Endothelial cell (in vitro differentiated cells): ENCODE measurements around the gene RBM25. TPM values are rescaled to one million over a fixed set of nuclear protein-coding genes. Genes with fewer than 3 reads are reported as not detected.

ENCODE experiments used
- DNase-seq: peaks from one replicate; pipeline ENCODE4 v3.0.0; 2021; ENCODE audit warnings: low spot score
- H3K27ac Mint-ChIP-seq: one replicate; pipeline ENCODE4 v1.8.0; 2021; ENCODE audit warnings: mixed read lengths, inconsistent platforms; ENCODE audit not compliant: unreplicated experiment
- H3K27me3 Mint-ChIP-seq: one replicate; pipeline ENCODE4 v1.8.0; 2021; ENCODE audit warnings: mild to moderate bottlenecking, moderate library complexity, mixed read lengths, inconsistent platforms; ENCODE audit not compliant: unreplicated experiment
- H3K36me3 Mint-ChIP-seq: one replicate; pipeline ENCODE4 v1.8.0; 2021; ENCODE audit warnings: mild to moderate bottlenecking, low read depth, mixed read lengths, inconsistent platforms; ENCODE audit not compliant: unreplicated experiment
- H3K4me1 Mint-ChIP-seq: one replicate; pipeline ENCODE4 v1.8.0; 2021; ENCODE audit warnings: mild to moderate bottlenecking, mixed read lengths, inconsistent platforms; ENCODE audit not compliant: unreplicated experiment
- H3K4me3 Mint-ChIP-seq: one replicate; pipeline ENCODE4 v1.8.0; 2021; ENCODE audit warnings: mild to moderate bottlenecking, mixed read lengths, inconsistent platforms; ENCODE audit not compliant: unreplicated experiment
- H3K9me3 Mint-ChIP-seq: one replicate; pipeline ENCODE4 v1.8.0; 2021; ENCODE audit warnings: mixed read lengths, inconsistent platforms; ENCODE audit not compliant: unreplicated experiment
- CTCF ChIP-seq: fragments of 200-600 bp; sonication (generic); IDR thresholded peaks from one replicate; pipeline ENCODE4 v1.5.0; 2021; ENCODE audit warnings: antibody characterized with exemption; ENCODE audit not compliant: unreplicated experiment
- total RNA-seq: library from RNA; stranded (reverse); fragmentation: NEBNext Ultra II Directional; extraction: Animal tissue kit (Norgen Biotek cat#: 25700); gene quantifications from one replicate; pipeline ENCODE4 v1.2.1, GENCODE V29; 2021; ENCODE audit not compliant: unreplicated experiment

The RBM25 gene
- total RNA-seq, 1 donor from 2014 or later = 110 TPM

GRCh38 chr14:73025544-73025943, 32.8 kb upstream of the RBM25 start:
- Mint-ChIP-seq H3K9me3 (no peaks in the 10 kb centered on the region), H3K36me3 (peaks cover 16% of the 10 kb centered on the region), H3K27ac (peak overlapping the region; percentile 30), H3K4me1 (peaks cover 41% of the 10 kb centered on the region), H3K27me3 (peaks cover 4% of the 10 kb centered on the region), H3K4me3 (peak overlapping the region; percentile 99)
- no peak for DNase-seq
- no peak for TF ChIP-seq CTCF

- Mint-ChIP-seq H3K4me1 (peaks cover 41% of the 10 kb centered on the region), H3K27ac (peak overlapping the region; percentile 86), H3K9me3 (no peaks in the 10 kb centered on the region), H3K4me3 (peak overlapping the region; percentile 99), H3K36me3 (peaks cover 16% of the 10 kb centered on the region), H3K27me3 (peaks cover 4% of the 10 kb centered on the region)
- DNase-seq = no peak
- no peak for TF ChIP-seq CTCF
These were observed 32.0 kb upstream of the RBM25 start for GRCh38 chr14:73026243-73026844.

GRCh38 chr14:73026845-73027542, 31.3 kb upstream of the RBM25 start, which contains the start of gene ZFYVE1:
Gene ZFYVE1, minus strand, starts transcription at chr14:73027106. Its CDS starts 2,598 bp downstream, at chr14:73024508.
- H3K9me3 Mint-ChIP-seq = no peaks in the 10 kb centered on the region
- peak within 1 kb of the TSS; percentile 99 for H3K4me3 Mint-ChIP-seq
- H3K27me3 Mint-ChIP-seq = peaks cover 4% of the 10 kb centered on the region
- H3K36me3 Mint-ChIP-seq = peaks cover 16% of the 10 kb centered on the region
- H3K27ac Mint-ChIP-seq = peak within 1 kb of the TSS; percentile 91
- TF ChIP-seq CTCF = no peak
- peaks cover 38% of the 10 kb centered on the region for H3K4me1 Mint-ChIP-seq
- DNase-seq = peak; percentile 88

GRCh38 chr14:73027546-73027945, 30.8 kb upstream of the RBM25 start:
- no peak for TF ChIP-seq CTCF
- H3K4me3 Mint-ChIP-seq = peak overlapping the region; percentile 98
- H3K27ac Mint-ChIP-seq = peak overlapping the region; percentile 91
- H3K27me3 Mint-ChIP-seq = peaks cover 4% of the 10 kb centered on the region
- H3K9me3 Mint-ChIP-seq = no peaks in the 10 kb centered on the region
- no peak for DNase-seq
- peaks cover 35% of the 10 kb centered on the region for H3K4me1 Mint-ChIP-seq
- peaks cover 16% of the 10 kb centered on the region for H3K36me3 Mint-ChIP-seq

GRCh38 chr14:73027984-73028383, 30.4 kb upstream of the RBM25 start:
- no peak for TF ChIP-seq CTCF
- no peak for DNase-seq
- H3K36me3 Mint-ChIP-seq = peaks cover 16% of the 10 kb centered on the region
- H3K27ac Mint-ChIP-seq = peak overlapping the region; percentile 91
- H3K4me3 Mint-ChIP-seq = peak overlapping the region; percentile 98
- peaks cover 4% of the 10 kb centered on the region for H3K27me3 Mint-ChIP-seq
- H3K4me1 Mint-ChIP-seq = peaks cover 31% of the 10 kb centered on the region
- H3K9me3 Mint-ChIP-seq = no peaks in the 10 kb centered on the region
